AG08395 (cell line): ENCODE results near the gene RCC2.
"Not testable (repeated sequence)": the region's sequence is repeated elsewhere in the genome, so short reads cannot be mapped to it uniquely, and the experiment has no call there.

ENCODE experiments used
- DNase-seq: peaks from one replicate; pipeline ENCODE4 v3.0.0; 2012; ENCODE audit warnings: mixed read lengths, low spot score

RCC2 gene

GRCh38 chr1:17439250-17440073, at the start of gene RCC2:
Gene RCC2, minus strand, starts transcription at chr1:17439677. Its CDS starts 1,163 bp downstream, at chr1:17438514.
- peak; percentile 92 for DNase-seq

GRCh38 chr1:17486242-17486641, 46.8 kb upstream of the RCC2 start:
- DNase-seq, result no peak

- DNase-seq, result no peak
Measured at GRCh38 chr1:17485281-17485680, 45.8 kb upstream of the RCC2 start.

DNA sequence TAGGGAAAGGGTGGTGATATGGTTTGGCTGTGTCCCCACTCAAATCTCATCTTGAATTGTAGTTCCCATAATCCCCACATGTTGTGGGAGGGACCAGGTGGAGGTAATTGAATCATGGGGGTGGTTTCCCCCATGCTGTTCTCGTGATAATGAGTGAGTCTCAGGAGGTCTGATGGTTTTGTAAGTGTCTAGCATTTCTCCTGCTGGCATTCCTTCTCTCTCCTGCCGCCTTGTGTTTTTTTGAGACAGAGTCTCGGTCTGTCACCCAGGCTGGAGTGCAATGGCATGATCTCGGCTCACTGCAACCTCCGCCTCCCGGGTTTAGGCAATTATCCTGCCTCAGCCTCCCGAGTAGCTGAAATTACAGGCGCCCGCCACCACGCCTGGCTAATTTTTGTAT, 42.5 kb upstream of the RCC2 start:
- DNase-seq, result not testable (repeated sequence)

GRCh38 chr1:17480846-17481245, 41.4 kb upstream of the RCC2 start:
- no peak for DNase-seq

- DNase-seq, result peak; percentile 32
Measured at GRCh38 chr1:17475752-17476151, 36.3 kb upstream of the RCC2 start.

DNA sequence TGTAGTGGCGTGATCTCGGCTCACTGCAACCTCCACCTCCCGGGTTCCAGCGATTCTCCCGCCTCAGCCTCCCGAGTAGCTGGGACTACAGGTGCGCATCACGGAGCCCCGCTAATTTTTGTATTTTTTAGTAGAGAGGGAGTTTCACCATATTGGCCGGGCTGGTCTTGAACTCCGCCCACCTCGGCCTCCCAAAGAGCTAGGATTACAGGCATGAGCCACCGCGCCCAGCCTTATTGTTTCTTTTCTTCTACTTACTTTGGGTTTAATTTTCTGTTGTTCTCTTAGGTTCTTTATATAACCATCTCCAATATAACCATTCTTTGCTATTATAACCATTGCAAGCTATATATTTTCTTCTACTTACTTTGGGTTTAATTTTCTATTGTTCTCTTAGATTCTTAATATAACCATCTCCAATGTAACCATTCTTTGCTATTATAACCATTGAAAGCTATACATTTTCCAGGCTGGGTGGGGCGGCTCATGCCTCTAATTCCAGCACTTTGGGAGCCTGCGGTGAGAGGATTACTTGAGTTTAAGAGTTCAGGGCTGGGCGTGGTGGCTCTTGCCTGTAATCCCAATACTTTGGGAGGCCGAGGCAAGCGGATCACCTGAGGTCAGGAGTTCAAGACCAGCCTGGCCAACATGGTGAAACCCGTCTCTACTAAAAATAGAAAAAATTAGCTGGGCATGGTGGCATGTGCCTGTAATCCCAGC, 35.5 kb upstream of the RCC2 start:
- DNase-seq, result not testable (repeated sequence)

GRCh38 chr1:17472814-17473213, 33.3 kb upstream of the RCC2 start:
- DNase-seq, result no peak

GRCh38 chr1:17471393-17471792, 31.9 kb upstream of the RCC2 start:
- DNase-seq, result no peak

- no peak for DNase-seq
Measured at GRCh38 chr1:17470021-17470799, 30.7 kb upstream of the RCC2 start.

DNA sequence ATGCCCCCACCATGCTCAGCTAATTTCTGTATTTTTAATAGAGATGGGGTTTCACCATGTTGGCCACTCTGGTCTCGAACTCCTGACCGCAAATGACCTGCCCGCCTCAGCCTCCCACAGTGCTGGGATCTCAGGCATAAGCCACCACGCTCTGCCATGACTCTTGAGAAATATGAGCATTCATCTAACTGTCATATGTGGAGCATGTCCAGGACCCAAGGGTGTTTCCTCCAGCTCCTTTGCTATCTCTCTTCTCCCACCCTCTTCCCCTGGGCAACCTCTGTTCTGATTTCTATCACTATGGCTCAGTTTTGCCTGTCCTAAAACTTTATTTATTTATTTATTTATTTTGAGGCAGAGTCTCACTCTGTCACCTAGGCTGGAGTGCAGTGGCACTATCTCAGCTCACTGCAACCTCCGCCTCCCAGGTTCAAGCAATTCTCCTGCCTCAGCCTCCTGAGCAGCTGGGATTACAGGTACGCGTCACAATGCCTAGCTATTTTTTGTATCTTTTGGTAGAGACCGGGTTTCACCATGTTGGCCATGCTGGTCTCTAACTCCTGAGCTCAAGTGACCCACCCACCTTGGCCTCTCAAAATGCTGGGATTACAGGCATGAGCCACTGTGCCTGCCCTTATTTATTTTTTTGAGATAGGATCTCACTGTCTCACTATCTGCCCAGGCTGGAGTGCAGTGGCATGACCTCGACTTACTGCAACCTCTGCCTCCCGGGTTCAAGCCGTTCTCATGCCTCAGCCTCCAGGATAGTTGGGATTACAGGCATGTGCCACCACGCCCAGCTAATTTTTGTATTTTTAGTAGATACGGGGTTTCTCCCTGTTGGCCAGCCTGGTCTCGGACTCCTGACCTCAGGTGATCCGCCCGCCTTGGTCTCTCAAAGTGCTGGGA, 29.1 kb upstream of the RCC2 start:
- DNase-seq, result not testable (repeated sequence)

GRCh38 chr1:17466359-17466758, 26.9 kb upstream of the RCC2 start:
- no peak for DNase-seq

DNA sequence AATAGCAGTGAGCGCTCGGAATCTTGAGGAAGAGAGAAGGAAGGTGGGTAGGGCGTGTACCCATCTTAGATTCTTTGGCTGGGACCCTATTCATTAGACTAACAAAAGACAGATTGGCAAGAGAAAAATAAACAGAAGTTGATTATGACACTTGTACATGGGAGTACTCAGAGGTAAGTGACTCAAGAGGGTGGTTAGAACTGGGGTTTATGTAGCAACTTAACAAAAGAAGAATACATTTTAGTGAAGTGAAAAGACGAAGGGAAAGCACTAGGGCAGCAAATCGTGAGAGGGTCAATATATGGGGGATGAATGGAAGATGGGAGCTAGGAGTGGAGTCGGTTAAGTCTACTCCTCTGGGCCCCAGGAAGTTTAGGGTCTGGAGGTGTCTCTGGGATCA, 25.8 kb upstream of the RCC2 start:
- DNase-seq, result no peak

- no peak for DNase-seq
Measured at GRCh38 chr1:17463991-17464390, 24.5 kb upstream of the RCC2 start.

- DNase-seq, result no peak
Measured at GRCh38 chr1:17462669-17463068, 23.2 kb upstream of the RCC2 start.

- DNase-seq, result no peak
Measured at GRCh38 chr1:17460219-17460618, 20.7 kb upstream of the RCC2 start.

GRCh38 chr1:17458794-17459193, 19.3 kb upstream of the RCC2 start:
- no peak for DNase-seq

DNA sequence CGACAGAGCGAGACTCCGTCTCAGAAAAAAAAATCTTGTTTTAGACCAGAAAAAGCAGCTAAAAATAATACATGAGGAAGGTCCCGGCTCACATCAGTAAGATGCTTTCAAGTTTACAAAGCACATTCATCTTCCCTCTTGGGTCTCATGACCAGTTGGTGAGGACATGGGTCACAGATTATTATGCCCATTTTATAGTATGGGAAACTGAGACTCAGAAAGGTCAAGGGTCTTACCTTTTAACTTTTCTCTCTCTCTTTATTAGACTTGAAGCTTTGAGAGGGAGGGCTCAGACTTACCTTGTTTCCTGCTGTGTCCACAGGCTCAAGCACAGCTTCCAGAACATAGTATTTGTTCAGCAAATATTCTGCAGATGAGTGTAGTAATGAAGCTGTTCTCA, 13.2 kb upstream of the RCC2 start:
- no peak for DNase-seq

- DNase-seq, result not testable (repeated sequence)
Measured at GRCh38 chr1:17452203-17452602, 12.7 kb upstream of the RCC2 start.

DNA sequence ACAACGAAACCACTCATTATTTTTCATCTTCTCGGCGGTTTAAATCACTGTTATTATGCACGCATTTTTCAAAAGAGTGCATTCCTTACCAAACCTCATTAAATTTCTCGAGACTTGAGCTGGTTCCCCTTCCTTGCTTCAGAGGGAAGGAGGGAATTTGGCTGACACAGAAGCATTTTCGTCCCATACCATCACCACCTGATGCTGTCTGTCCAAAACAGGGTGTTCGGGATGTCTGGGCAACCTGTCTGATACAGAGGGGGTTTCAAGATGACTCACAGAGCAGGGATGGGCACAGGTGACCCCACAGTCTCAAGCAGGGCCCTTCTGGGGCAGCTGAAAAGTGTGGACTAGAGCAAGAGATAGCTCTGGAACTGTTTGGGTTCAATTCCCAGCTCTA, 12.3 kb upstream of the RCC2 start:
- no peak for DNase-seq

DNA sequence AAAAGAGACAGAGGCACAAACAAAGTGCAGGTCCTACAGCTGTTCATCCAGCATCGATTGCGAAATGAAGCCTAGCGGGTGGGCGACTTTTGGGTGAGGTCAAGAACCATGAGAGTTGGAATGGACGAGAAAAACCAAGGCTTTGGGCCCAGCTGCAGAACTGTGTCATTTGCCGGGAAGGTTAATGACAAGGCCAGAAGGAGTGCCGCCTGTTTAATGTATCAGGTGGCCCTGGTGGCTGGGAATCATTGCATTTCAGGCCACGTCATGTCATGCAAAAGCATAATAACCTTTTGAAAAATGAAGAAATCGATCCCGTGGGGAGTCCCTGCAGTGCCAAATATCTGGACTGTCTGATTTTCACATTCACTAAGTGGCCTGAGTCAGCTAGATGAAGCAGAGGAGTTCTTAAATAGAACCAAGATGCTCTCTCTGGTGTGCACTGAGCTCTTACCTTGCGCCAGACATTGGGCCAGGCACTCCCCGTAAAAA, 8.1 kb upstream of the RCC2 start:
- DNase-seq, result no peak
